Measurements from ENCODE around the gene DIS3L2.

GRCh38 chr2:232329716-232330067 lies 368.2 kb downstream of the DIS3L2 start:
- TF ChIP-seq EZH2 (IDR thresholded peaks at IDR 0.05; ENCODE audit: insufficient read depth, poor library complexity, severe bottlenecking) (no peak), EZH2phosphoT487 (IDR thresholded peaks at IDR 0.05; ENCODE audit: insufficient read depth, low read depth) (no peak)
